Stimulated activated CD8-positive, alpha-beta memory T cell treated with anti-CD3 and anti-CD28 coated beads, Interleukin-12 subunit alpha, Interleukin-12 subunit beta, amount 100 ng/mL, for 24 hours (primary cell): Measurements from ENCODE around the gene ADIG.

ENCODE experiments used
- DNase-seq: peaks from one replicate; pipeline ENCODE4 v3.0.0-alpha.2; 2020; ENCODE audit errors: extremely low read depth

Gene ADIG

GRCh38 chr20:38633577-38634093 lies 52.6 kb downstream of the ADIG start:
- DNase-seq = no peak

GRCh38 chr20:38635721-38636288 lies 54.8 kb downstream of the ADIG start:
- DNase-seq = no peak
